COLO829 (cell line): Measurements from ENCODE around the gene SH3BP4.

Experiments used
- DNase-seq: peaks from one replicate; pipeline ENCODE4 v3.0.0; 2012; ENCODE audit warnings: low spot score

The SH3BP4 gene

DNA sequence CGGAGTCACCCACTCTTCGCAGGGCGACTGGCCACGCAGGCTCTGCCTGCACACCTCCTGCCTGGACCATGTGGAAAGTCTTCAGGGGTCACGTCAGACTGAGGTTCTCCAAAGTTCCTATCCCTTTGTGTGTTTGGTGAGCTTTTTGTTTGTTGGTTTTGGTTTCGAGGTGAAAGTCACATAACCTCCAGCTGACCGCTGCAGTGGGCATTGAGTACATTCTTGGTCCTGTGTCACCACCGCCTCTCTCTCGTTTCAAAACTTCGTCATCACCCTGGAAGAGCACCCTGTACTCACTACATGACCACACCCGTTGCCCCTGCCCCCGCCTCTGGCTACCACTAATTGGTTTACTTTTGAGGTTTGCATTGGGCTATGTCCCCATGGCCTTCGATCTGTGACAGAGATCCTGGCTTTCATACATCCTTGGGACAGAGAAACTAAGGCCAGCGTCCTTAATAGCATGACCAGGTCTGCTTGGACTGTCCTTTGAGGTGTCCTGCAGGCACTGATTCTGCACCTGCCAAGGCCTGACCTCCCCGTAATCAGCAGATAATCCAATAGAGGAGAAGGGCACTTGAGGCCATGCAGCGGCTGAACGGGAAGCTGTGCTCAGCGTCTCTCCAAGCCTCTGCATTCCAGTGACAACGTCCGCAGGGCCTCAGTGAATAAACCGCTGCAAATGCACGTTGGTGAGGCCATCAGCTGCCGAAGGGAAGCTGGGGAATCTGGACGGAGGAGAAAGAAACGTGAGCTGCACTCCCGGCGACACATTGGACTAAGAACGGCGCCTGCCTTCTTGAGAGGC is 46.8 kb downstream of the SH3BP4 start:
- DNase-seq, result no peak

DNA sequence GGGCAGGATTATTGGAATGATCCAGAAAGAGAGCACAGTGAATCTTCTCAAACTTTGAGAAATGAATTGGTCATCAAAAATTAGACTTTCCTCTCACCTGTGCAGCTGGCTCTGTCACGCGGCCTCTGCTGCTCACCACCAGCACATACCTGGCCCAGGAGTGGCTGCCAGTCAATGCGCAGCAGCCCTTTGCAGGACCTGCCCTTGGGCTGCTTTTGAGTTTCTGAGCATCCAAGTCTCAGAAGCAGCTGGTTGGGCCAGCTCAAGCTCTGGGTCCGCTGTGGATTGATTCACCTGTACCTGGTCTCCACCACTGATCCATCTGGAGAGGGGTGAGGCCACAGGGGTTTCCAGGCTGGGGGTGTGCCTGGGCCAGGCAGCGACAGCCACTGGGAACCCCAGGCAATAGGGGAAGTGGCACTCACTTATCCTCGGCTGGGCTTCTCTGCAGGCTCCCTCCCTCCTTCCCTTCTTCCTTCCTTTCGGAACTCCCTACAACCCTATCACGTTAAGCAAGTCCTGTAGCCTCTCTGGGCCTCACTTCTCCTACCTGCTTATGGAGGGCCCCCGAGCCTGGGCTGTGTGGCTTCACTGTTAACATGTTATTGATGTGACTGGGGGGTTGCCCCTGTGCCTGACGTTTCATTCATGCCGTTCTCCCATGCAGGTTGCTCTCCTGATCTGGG is 48.1 kb downstream of the SH3BP4 start:
- DNase-seq, result no peak

DNA sequence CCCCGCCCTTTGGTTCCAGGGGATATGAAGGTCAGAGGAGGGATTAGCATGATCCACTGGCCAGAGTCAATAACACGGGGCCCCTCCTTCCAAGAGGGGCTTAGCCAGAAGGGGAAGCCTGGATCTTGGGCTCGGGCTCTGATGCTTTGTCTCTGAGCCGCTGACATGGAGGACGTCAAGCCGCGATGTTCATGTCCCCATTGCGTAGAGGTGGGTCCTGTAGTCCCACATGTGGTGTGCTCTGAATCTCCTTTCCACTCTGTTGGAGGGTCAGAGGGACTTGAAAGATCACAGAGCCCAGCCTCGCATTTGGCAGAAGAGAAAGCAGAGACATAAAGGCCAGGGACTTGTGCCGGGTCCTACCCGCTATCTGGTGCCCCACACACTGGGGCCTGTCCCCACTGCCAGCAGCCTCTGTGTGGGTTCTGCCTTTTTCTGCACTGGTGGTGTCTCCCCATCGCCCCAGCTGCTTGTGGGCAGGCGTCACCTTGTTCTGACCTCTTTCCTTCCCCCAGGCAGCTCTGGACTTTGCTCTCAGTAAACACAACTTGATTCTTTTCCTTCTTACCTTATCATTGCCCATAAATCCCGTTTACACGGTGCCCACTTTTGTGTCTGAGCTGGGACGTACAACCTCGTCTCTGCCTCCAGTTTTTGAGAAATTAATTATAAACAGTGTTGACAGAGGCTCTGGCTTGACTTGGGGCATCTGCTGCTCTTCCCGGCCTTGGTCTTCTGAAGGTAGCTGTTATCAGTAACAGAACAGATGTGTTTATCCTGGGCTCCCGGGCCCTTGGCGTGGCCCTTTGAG is 48.8 kb downstream of the SH3BP4 start:
- no peak for DNase-seq

- no peak for DNase-seq
Observed at GRCh38 chr2:235001237-235002133, 49.7 kb downstream of the SH3BP4 start.

- DNase-seq, result no peak
Observed at GRCh38 chr2:235002198-235003095, 50.6 kb downstream of the SH3BP4 start.

- DNase-seq, result no peak
Observed at GRCh38 chr2:235003096-235003775, 51.4 kb downstream of the SH3BP4 start.

DNA sequence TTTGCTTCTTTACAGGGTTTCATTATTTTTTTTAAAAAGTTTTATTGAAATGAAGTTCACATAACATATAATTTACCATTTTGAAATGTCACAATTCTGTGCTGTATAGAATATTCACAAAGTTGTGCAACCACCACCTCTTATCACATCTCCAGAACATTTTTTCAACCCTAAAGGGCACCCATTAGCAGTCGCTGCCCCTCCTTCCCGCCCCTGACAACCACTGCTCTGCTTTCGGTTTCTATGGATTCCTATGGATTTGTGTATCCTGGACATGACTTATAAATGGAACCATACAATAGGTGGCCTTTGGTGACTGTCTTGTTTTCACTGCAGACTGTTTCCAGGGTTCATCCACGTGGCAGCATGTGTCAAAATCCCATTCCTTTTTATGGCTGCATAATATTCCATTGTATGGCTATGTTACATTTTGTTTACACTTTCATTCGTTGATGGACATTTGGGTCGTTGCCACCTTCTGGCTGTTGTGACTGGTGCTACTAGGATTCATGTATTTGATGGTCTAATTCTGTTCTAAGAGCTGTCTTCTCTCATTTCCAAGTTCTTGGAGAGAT is 52.6 kb downstream of the SH3BP4 start:
- no peak for DNase-seq

DNA sequence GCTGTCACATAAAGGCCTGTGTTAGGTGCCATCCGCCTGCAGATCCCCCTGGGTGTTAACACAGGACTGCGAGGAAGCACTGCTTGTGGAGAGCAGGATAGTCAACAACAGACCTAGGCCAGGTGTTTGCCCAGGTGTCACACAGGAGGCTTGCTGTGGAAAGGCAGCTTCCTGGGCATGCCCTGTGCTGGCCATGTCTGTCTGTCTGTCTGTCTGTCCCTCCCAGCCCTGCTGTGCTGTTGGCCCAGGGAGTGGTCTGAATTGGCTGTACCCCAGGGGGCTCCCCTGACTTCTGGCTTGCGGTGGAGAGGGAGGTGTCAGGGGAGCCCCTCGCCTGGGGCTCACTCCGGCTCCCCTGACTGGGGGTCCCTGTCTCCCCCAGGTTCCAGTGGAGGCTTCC is 53.2 kb downstream of the SH3BP4 start:
- no peak for DNase-seq

DNA sequence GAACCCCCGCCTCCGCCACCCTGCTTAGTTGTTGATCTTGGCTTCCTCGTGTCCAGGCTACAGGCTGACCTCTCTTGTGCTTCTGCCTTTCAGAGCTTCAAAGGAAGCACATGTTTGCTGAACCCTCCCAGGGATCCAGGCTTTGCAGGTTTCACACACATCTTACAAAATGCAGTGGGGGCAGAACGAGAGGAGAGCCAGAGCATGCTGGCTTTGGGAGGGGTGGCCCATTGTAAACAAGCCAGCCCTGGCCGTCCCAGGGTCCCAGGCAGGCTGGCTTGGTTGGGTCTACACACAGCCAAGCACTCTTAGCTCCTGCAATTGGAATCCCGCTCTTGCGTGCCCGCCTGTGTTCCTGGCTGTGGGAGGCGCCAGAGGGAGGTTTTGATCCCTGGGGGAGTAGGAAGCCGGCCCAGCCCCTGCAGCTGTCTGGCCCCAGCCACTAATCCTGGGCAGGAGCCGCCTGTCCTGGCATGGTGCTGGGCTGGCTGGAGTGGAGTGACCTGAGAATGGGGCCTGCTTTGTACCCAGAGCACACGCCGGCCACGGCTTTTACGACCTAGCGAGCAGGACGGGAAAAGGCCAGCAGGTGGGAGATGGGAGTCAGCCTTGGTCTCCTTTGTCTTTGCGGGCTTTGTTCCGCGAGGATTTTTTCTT is 53.9 kb downstream of the SH3BP4 start:
- no peak for DNase-seq

- no peak for DNase-seq
Observed at GRCh38 chr2:235006461-235006860, 54.6 kb downstream of the SH3BP4 start.

DNA sequence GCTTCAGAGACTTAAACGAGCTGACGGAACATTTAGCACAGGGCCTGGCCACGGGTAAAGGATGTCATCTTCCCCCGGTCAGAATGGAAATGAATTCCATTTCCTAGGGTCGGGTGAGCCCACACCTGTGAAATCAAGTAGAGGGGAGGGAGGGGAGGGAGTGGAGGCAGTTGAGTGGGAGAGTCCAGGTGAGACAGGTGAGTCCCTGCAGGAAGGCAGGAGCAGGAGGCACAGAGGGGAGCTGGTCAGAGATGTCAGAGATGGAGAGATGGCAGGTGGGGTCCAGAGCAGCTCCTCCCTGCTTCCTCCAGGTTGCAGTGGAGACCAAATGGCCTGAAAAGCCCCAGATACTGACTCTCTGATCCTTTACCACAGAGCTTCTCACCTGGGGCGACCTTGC is 55.2 kb downstream of the SH3BP4 start:
- no peak for DNase-seq

GRCh38 chr2:235007664-235008457 is 56.0 kb downstream of the SH3BP4 start:
- no peak for DNase-seq

DNA sequence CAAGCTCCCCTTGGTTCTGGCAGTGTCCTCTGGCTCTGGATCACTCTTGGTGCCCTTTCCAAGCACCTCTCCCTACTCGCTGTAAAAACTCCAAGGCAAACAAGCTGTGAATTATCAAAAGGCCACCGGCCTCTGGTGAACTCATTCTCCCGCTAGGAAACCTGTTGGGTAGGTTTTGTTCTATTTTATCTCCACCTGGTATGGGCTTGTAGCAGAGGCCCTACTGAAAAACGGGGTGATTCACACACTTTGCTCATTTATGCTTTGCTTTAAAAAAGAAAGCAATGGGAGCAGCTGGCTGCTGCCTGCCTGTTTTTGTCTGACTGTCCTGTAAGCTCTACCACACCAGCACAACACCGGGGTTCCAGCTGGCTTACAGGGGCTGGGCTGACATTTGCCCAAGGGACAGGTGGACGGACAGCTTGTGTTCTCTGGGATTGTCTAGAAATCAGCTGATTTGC is 56.8 kb downstream of the SH3BP4 start:
- DNase-seq, result no peak

GRCh38 chr2:235009081-235009480 is 57.3 kb downstream of the SH3BP4 start:
- DNase-seq, result no peak

DNA sequence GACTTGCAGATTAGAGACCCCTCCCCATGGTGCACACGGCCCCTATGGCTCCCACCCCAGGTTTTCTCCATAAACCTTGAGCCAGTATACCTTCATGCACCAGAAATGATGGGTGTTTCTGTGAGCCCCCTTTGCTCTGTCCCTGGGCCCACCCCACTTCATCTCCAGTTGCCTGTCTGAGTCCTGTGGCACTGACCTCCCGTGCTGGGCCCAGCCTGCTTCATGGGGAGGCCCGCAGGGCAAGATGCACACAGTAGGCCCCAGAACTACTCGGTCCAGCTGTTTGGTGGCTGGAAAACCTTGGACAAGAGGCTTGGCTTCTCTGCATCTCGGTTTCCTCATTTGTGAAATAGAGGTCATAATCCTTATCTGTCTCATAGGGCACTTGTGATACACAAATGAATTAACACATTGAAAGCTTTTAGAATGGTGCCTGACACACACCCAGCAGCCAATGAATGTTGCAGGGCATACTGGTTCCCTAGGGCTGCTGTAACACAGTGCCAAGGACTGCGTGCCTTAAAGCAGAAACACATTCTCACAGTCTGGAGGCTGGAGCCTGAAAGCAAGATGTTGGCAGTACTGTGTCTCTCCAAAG is 58.4 kb downstream of the SH3BP4 start:
- no peak for DNase-seq

DNA sequence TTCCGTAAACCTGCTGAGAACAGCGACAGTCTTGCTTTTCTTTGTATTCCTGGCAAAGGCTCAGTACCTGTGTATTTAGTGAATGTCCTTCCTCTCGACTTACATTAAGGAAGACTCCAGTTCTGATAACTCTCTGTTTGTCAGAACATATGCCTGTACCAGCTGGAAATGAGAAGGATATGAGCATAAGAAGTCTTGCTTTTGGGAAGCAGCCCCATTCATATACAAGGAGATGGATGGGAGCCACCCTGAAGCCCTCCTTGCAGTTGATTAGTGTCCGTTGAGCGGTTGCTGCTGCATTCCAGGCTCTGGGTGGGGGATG is 59.8 kb downstream of the SH3BP4 start:
- no peak for DNase-seq

GRCh38 chr2:235011929-235012631 is 60.3 kb downstream of the SH3BP4 start:
- no peak for DNase-seq
